Measurements from ENCODE around the gene LRWD1.
"Not testable (repeated sequence)": the region's sequence is repeated elsewhere in the genome, so short reads cannot be mapped to it uniquely, and the experiment has no call there.

The LRWD1 gene

GRCh38 chr7:102469351-102469971 lies 4.7 kb downstream of the LRWD1 start:
- no peak for DNase-seq

GRCh38 chr7:102469972-102470825 lies 5.4 kb downstream of the LRWD1 start:
- DNase-seq: no peak

GRCh38 chr7:102471791-102472125 lies 7.0 kb downstream of the LRWD1 start:
- no peak for DNase-seq

DNA sequence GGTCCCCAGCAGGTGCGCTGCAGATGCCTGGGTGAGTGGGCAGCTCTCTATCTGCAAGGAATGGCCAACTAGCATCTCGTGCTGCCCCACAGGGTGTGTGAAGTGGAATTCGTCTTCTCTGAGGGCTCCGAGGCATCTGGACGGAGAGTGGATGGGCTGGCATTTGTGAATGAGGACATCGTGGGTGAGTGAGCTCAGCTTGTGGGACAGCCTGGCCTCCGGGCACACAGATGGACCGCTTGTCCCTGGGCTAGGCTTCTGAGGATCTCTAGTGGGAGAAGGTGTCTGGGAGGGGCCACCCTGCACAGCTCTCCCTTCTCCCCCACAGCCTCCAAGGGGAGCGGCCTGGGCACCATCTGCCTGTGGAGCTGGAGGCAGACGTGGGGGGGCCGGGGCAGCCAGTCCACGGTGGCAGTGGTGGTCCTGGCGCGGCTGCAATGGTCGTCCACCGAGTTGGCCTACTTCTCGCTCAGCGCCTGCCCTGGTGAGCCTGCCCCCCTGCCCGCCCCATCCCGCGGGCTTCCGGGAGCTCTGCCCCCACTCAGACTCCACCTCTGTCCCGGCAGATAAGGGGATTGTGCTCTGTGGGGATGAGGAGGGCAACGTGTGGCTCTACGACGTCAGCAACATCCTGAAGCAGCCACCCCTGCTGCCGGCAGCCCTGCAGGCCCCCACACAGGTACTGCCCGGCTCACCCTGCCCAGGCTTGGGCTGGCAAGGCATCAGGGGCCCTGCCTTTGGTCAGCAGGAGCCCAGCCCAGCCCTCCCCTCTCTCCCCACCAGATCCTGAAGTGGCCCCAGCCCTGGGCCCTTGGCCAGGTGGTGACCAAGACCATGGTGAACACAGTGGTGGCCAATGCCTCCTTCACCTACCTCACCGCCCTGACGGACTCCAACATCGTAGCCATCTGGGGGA lies 7.6 kb downstream of the LRWD1 start:
- DNase-seq: no peak

- DNase-seq: no peak
Measured at GRCh38 chr7:102473271-102473991, 8.6 kb downstream of the LRWD1 start.

DNA sequence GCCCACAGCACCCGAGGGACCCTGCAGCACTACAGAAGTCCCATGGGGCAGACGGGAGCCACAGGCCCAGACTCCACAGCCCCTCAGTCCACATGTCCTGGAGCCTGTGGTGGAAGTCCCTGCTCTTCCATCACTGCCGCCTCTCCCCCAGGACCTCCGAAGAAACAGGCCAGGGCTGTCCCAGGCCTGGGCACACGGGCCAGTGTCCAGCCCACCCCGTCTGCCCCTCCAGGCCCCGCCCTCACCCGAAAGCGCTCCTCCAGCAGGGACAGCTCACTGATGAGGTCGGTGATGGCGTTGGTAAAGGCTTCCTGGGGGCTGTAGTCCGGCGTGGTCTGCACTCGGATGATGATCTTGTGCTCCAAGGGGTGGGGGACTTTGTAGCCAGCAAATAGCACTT lies 9.3 kb downstream of the LRWD1 start:
- not testable (repeated sequence) for DNase-seq

GRCh38 chr7:102474736-102475435 lies 10.1 kb downstream of the LRWD1 start:
- not testable (repeated sequence) for DNase-seq

GRCh38 chr7:102478314-102479208 lies 13.8 kb downstream of the LRWD1 start, which contains the start of gene POLR2J:
Gene POLR2J, minus strand, starts transcription at chr7:102478922. Its CDS starts 62 bp downstream, at chr7:102478860.
- not testable (repeated sequence) for DNase-seq

GRCh38 chr7:102479209-102479584 lies 14.4 kb downstream of the LRWD1 start:
- DNase-seq: not testable (repeated sequence)

DNA sequence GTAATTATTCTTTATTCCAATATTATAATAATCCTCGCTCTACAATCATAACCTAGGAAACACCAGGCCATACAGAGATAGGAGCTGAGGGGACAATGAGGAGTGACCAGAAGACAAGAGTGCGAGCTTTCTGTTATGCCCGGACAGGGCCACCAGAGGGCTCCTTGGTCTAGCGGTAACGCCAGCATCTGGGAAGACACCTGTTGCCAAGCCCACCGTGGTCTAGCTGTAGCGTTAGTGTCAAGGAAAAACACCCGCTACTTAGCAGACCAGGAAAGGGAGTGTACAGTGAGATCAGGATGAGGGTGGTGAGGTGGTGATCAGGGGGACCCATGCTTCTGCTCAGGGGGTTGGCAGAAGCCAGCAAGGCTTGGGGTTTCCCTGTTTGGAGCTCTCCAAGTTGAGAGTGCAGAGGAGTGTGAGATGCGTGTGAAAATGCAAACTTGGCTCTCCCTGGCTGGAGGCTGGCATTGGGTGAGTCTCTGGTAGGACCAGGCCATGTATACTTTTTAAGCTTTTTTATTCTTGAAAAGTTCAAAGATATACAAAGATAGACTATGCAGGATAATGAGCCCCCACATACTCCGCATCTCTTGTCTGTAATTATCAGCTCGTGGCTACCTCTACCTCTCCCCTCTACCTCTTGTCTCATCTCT lies 15.3 kb downstream of the LRWD1 start:
- DNase-seq: not testable (repeated sequence)

- DNase-seq: not testable (repeated sequence)
Measured at GRCh38 chr7:102481962-102482361, 17.2 kb downstream of the LRWD1 start.

DNA sequence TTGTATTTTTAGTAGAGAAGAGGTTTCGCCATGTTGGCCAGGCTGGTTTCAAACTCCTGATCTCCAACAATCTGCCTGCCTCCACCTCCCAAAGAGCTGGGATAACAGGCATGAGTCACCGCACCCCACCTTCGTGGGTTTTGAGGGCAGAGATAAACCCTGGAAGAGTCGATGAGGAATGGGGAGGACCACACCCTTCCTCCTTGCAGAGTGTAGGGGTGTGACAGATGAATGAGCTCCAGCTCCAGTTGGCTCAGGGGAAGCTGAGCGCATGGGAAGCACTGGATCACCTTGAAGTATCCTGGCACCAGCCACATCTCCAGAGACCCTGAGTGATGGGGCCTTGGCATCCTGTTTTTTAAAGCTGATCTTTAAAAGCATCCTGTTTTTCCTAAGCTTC lies 19.5 kb downstream of the LRWD1 start:
- not testable (repeated sequence) for DNase-seq

GRCh38 chr7:102490529-102491075 lies 25.8 kb downstream of the LRWD1 start:
- not testable (repeated sequence) for DNase-seq

- not testable (repeated sequence) for DNase-seq
Measured at GRCh38 chr7:102493220-102493935, 28.6 kb downstream of the LRWD1 start.

DNA sequence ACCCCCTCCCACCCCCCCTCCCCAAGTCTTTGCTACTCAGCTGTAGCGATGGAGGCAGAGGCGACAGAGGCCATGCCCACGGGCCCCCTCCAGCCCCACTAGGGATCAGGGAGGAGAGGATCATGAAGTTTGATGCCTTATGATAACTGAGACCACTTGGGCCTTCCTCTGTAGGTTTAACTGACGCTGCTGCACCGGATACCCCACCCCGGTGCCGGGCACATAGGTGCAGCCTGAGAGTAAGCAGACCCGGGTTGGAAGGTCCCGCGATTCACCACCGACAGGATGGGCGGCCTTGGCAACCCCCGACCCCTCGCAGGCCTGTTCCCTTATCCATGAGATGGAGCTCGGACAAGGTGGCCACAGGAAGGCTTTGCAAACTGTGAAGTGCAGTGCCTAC lies 29.2 kb downstream of the LRWD1 start:
- DNase-seq: not testable (repeated sequence)

GRCh38 chr7:102494473-102495149 lies 29.8 kb downstream of the LRWD1 start:
- DNase-seq: not testable (repeated sequence)

GRCh38 chr7:102496861-102497260 lies 32.1 kb downstream of the LRWD1 start:
- not testable (repeated sequence) for DNase-seq

DNA sequence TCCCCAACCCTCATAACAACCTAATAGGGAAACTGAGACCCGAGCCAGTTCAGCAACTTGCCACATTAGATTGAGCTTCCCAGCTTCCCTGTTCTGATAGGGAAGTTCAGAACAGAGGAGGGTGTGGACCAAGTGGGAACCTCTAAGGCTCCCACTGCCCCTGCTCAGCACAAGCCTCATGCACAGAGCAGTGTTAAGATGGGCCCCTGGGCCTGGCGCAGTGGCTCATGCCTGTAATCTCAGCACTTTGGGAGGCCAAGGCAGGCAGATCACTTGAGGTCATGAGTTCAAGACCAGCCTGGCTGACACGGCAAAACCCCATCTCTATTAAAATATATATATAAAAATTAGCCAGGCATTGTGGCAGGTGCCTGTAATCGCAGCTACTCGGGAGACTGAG lies 32.5 kb downstream of the LRWD1 start:
- DNase-seq: not testable (repeated sequence)

DNA sequence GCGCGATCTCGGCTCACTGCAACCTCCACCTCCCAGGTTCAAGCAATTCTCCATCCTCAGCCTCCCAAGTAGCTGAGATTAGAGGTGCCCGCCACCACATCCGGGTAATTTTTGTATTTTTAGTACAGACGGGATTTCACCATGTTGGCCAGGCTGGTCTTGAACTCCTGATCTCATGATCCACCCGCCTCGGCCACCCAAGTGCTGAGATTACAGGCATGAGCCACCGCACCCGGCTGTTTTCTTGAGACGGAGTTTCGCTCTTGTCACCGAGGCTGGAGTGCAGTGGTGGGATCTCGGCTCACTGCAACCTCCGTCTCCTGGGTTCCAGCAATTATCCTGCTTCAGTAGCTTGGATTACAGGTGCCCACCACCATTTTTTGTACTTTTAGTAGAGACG lies 33.5 kb downstream of the LRWD1 start:
- not testable (repeated sequence) for DNase-seq

Measured in NCI-H2107 (cell line).